NCI-H1092 (cell line): Measurements from ENCODE around the gene DNAJB8.

ENCODE experiments used
- DNase-seq: peaks from one replicate; lab custom pipeline; 2025; lab: John Stamatoyannopoulos, UW

The DNAJB8 gene

DNA sequence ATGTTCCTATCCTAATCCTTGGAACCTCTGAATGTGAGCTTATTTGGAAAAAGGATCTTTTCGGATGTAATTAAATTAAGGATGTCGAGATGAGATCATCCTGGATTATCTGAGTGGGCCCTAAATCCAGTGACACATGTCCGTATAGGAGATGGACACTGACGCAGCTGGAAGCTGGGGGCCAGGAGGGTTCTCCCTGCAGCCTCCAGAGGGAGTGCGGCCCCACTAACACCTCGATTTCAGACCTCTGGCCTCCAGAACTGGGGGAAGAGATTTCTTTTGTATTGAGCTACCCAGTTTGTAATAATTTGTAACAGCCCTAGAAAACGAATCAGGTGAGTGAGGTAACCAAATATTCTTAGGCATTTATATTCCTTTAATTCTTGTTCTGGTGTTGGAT, 2.5 kb downstream of the DNAJB8 start:
- DNase-seq: no peak

DNA sequence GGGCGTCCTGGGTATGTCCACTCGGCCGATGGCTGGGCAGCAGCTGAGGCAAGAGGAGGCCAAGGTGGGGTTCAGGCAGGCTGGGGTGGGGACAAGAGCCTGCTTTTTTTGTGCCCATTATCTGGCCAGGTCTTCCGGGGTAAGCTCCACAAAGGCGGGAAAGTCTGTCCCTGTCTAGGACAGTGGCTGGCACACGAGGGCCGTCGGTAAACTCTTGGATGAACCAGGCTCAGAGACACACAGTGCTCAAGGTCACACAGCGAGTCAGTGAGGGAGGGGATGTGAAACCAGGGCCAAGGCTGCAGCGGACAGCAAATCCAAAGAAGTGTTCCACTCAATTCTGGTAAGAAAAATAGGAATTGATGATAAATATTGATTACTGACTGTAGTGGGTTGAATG, 2.9 kb downstream of the DNAJB8 start:
- DNase-seq: no peak

DNA sequence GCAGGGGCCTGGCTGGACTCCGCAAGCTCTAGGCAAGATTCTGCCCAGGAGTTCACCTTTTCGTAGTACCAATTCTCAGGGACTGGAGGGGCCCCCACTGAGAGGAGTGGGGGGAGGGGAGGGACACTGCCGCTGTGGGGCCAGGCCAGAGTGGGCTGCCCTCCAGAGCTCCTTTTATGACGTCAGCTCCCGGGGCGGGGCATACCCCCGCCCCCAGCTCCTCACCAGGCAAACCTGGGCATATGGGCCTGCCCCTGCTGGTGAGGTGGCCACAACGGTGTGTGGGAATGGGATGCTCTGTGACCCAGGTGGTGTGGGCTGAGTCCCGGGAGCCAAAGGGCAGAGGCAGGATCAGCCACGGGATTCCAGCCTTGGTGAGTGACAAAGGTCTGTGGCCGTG, 3.3 kb downstream of the DNAJB8 start:
- DNase-seq: no peak

DNA sequence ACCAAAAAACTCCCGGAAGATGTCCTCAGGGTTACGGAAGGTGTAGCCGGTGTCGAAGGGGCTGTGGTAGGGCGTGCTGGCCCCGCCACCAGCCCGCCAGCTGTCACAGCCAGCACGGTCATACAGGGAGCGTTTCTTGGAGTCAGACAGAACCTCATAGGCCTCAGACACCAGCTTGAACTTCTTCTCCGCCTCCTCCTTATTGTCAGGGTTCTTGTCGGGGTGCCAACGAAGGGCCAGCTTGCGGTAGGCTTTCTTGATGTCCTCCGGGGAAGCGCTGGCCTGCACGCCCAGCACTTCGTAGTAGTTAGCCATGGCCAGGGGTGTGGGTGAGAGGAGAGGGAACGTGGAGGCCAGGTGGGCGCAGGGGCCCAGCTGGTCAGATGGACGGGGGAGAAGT, 3.8 kb downstream of the DNAJB8 start:
- no peak for DNase-seq

DNA sequence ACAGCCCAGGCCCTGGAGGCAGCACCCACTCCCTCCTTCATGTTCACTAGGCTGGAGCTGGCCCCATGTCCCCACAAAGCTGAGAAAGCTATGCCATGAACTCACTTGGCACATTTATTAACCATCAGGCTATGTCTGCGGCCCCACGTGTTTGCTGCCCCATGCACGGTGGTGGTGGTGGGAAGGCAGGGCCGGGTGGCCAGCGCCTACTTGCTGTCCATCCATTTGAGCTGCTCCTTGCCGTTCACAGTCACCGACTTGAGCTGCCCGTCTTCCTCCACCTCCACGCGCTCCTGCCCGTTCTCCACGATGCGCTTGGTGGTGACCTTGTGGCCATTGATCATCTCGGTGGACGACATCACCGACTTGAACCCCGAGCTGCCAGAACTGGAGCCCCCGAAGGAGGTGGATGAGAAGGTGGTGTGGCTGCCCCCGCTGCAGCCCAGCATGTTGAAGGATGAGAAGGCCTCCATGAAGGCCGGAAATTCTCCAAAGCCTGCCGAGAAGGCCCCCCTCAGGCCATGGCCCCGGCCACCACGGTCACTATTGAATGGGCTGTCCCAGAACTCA, 4.3 kb downstream of the DNAJB8 start:
- no peak for DNase-seq

DNA sequence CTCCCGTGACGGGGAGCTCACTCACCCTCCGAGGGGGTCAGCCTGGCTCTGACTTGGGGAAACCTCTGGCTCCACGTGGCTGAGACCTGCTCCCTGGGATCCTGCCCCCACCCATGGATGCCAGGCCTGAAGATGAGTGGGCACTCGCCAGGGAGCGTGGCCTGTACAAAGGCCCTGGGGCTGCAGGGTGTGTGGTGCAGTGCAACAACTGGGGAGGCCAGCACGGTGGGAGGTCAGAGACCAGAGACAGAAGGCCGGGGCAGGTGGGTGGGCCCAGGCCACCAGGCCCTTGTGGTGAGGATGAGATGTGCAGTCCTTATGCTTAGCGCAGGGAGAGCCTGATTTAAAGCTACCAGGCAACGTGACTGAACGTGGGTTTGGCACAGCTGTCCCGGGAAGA, 5.0 kb downstream of the DNAJB8 start:
- no peak for DNase-seq

DNA sequence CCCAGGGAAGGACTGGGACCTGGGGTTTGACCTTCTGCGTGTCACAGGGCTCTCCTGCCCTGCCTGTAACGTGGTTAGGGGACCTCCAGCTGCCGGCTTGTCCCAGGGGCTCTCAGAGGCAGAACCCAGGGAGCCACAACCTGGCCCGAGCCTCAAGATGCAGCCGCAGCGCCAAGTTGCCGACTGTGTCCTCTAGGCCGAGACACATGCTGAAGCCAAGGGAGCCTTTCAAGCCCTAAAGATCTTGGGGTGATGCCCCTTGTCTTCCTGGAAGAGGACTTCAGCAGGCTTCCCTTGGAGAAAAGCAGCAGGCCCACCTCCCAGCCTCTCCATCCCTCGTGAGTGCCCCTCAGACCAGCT, 7.2 kb downstream of the DNAJB8 start:
- no peak for DNase-seq

DNA sequence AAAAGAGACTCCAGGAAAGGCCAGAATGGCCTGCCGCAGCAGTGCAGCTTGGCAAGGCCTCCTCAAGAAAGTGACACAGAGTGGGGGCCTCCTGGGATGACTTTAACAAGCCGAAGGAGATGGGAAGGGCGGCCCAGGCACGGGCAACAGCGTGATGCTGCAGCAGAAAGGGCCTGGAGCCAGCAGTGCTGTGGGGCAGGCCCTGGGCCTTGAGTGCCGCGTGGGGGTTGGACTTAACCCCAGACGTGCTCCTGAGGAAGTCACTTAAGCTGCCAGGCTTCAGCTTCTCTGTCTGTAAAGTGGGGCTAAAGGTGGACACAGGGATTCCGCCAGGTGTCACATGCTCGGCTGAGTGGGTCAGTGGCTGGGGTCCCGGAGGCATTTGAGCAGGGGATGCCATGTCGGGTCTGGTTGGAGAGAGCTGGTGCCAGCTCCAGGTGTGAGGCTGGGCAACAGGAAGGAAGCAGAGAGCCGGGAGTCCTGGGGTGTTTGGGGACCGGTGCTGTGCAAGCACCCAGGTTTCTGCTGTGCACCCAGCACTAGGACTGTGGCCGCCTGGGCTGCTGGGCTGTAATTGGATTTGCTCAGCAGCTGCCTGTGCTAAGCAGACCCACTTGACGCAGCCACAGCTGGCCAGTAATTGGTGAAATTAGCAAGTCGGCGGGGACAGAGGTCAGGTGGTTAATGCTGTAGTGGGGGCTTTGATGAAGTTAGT, 7.8 kb downstream of the DNAJB8 start:
- DNase-seq: no peak

DNA sequence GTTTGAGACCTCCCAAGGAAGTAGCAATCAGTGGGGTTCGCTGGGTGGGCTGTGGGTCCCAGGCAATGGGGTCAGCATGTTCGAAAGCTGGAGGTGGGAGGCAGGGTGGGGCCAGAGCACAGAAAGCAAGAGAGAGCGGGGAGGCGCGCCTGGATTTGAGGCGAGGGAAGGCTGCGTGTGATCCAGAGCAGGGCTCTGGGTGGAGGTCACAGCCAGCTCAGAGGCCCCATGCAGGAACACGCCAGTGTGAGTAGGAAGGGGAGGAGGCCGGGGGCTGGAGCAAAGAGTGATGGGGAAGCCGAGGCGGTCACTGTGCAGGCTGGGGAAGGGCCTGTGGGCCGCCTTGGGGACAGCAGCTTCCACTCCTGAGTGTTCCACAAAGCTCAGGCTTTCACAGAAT, 8.8 kb downstream of the DNAJB8 start:
- no peak for DNase-seq

DNA sequence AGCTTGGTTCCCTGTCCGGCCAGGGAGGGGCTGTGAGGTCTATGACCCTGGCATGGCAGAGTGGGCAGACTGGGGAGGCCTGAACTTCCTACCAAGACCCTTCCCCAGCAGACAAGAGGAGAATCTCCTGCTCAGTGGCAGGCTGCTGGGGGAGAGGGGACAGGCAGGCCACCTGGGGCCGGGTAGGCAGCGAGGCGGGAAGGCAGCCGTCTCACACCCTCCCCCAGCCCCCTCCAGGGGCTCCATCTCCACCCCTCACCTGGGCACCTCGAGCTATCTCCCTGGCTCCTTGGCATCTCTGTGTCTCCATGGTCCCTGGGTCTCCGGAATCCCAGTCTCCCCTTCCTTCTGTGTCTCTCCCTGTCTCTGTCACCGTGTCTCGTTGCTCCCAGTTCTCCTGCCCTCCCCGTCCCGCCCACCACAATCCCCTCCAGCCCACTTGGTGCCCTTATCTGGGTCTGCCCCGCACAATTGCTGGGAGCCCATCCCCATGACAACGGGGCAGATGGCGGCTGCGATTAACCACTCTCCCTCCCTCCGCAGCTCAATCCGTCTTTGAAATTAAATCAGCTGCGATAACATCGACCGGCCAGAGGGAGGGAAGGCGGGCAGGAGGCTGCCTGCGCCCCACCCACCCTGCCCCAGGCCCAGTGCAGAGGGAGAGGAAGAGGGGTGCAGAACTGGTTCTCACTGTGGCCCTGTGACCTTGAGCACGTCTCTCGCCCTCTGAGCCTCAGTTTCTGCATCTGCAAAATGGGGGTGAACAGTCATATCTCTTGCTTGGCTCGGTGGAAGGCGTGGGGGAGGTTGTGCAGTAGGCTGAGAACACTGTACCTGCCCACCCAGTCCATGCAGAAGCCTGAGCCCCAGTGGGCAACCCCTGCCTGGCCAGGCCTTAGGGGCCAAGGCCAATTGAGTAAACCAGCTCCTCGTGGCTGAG, 9.6 kb downstream of the DNAJB8 start:
- no peak for DNase-seq

DNA sequence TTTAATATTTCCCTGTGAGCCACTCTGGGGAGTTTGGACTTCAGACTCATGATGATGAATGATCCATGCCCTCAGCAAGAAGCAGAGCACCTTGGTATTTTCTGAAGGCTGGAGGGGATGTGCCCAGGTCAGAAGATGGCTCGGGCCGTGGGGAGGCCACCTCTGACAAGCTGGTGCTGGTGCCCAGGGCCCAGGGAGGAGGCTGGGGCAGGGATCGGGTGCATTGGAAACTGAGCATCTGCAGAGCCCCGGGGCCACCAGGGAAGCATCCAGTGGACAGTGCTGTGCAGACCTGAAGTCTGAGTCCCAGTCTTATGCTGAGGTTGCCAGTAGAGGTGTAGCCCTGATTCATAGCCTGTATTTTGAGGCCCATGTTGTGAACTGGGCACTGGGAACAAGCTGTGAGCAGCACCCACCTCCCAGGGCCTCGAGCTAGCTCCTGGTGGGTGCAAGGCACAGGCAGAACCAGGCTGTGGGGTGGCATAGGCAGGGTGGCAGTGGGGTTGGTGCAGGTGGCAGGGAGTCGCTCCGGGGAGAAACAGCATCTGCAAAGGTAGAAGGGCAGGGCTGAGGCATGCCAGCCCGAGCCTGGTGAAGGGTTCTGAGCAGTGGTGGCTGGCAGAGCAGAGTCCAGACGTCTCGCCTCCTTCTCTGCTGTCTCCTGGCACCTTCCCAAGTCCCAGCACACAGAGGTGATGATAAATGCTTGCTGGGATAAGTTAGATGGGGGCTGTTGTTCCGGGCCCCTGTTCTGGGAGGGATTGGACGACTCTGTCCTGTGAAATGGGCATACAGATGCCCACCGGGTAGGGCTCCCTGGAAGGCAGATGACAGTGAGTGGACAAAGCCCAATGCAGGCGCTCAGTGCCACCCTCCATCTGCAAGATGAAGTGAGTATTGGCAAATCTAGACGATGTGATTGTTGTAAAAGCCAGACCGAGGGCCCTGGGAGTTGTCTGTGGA, 10.6 kb downstream of the DNAJB8 start:
- DNase-seq: no peak

DNA sequence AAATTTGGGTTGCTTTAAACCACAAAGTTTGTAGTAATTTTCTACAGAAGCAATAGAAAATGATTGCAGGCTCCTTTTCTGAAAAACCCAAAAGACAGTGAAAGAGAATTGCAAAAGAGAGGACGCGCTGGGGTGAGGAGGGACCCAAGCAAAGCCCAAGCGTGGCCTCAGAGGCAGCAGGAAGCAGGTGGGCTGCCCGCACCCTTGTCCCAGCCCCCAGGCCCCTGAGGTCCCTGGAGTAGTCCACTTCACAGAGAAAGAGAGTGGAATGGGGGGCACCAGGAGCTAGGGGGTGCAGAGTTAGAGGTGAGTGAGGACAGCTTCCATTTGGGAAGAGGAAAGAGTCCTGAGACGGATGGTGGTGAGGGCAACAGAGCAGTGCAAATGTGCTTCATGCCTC, 11.6 kb downstream of the DNAJB8 start:
- DNase-seq: no peak

DNA sequence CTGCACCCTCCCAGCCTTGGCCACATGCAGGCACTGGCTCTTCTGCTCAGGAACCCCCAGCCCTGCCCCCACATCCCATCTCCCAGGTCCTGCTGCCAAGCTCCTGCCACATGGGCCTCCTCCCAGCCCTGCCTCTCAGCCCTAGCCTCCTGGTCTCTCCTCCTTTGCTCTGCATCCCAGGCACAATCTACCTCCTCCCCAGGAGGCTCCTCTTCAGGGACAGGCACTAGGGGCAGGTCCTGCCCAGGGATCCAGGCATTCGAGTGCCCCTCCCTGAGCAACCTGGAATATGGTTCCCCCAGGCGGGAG, 12.4 kb downstream of the DNAJB8 start:
- DNase-seq: no peak

DNA sequence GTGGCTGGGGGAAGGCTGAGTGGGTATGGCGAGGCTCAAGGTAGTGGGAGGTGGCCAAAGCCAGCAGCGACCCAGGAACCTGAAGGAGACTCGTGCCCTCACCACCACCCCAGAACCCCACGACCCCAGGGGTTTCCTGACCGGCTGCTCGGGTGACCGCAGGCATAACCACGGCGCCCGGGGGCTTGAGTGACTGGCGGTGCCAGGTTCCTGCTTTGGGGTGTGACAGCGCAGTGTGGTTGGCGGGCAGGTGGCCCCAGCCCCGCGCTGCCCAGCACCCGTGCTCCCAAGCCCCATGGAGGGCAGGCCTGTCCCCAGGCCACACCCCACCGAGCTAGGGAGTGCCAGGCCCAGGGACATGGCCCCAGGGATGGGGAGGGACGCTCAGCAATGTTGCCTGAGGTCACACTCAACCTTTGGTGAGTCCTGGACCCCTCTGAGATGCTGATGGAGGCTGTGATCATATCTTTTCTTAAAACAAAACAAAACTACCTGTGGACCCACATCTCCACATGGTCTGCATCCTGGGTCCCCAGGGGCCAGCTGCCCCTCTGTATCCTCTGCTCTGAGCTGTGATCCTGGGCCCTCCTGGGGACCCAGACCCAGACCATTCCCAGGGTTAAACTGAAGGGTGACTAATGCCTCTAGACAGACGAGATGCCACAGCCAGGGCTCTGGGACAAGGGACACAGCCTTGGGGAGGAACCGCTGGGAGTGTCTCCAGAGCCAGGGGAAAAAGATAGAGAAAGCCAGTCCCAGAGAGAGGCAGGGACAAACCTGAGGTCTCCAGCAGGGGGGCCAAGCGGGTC, 13.0 kb downstream of the DNAJB8 start:
- DNase-seq: no peak

DNA sequence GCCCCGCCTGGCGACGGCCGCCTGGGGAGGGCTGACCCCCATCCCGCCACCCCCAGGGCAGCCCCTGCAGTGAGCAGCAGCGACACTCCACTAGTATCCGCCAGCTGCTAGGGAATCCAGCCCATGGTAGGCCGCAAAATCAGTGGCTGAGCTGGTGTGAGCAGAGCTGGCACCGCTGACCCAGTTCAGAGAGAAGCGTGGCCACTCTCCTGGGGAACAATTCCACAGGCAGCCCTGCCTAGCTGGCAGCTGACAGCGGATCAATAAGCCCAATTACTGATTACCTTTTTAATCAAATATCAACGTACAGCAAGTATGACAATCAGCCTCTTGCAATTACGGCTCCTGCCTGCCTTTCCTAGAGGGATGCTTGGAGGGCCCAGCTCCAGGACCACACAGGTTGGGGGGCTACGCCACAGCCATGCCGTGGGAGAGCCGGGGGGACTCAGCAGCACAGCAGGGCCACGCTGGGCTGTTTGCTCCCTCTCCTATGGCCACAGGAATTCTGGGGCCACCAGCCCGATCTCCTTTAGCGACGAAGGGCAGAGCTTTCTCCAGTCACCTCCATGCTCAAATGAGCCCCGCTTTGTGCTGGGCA, 13.9 kb downstream of the DNAJB8 start:
- DNase-seq: no peak

DNA sequence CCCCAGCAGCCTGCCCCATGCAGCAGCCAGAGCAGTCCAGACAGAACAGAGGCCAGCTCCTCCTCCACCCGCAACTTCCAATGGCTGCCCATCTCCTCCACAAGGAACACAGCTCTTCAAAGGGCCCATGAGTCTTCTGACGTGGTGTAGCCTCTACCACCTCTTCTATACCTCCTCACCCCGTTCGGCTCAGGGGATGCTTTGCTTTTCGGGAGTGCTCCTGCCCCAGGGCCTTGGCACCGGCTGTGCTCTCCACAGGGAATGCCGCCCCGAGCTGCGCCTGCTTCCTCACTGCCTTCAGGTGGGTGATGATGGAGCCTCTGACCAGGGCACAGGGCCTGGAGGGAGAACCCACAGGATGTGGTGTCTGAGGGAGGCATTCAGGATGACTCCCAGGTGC, 14.6 kb downstream of the DNAJB8 start:
- DNase-seq: no peak

DNA sequence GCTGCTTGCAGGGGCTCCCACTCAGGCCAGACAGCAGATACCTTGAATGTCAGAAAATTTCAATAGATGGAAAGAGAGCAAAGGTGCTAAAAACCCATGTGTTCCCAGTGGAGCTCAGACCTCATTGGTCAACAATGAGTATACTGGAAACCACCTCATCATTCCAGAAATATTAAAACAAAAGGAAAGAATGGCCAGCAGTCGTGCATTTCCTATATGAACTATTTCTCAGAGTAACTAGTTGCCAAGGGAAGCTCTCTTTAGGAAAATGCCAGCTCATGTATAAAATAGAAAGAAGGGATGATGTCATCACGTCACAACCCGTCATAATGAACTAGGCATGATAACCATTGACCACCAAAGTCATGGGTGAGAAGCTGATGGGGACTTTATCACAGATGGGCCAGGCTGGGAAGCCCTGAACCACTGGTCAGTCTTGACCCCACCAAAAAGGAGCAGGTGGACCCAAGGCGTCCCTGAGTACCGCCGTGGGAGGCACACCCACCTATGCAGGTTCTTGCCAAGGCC, 17.5 kb downstream of the DNAJB8 start:
- DNase-seq: no peak

DNA sequence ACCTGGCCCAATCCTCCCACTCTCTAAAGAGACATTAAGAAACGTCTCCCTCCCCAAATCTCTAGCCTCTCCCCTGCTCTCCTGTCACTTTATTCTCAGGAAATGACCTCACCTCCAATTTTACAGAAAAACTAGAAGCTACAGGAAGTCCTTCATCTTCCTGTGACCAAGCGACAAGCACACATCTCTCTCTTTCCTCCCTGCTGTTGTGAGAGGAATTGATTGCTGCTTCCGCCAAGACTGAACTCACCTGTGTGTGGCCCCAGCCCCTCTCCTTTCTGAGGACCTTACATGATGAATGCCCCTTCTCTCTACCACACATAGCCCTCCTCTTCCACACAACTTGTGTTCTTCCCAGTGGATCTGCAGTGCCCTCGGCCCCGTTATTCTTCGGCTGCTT, 18.2 kb downstream of the DNAJB8 start:
- DNase-seq: no peak

DNA sequence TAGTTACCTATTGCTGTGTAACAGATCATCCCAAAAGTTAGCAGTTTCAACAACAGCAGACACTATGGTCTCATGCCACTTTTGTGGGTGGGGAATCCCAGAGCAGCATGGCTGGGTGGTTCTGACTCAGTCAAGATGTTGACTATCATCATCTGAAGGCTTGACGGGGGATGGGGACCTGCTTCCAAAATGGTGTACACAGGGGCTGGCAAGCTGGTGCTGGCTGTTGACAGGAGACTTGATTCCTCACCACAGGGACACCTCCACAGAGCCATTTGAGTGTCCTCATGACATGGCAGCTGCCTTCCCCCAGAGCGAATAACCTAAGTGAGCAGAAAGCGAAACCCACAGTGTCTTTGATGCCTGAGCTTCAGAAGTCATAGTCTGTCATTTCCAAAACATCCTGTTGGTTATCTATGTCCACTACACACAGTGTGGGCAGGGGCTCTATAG, 19.1 kb downstream of the DNAJB8 start:
- DNase-seq: no peak

DNA sequence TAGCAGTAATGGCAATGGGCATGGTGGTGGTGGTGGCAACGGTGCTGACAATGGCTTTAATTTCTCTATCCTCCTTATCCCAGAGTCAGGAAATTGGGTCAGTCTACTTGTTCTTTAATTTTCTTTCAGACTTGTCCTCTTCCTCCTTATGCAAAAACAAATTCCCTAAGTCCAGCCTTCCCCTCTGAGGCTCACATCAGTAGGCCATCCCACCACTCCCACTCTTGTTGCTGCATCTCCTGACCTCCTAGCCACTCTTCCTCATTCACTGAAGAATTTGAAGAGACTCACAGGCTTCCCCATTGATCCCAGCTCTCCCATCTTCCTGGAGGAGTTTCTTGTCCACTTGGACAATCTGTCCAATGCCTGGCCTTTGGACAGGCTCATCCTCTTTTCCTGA, 19.9 kb downstream of the DNAJB8 start:
- DNase-seq: no peak

DNA sequence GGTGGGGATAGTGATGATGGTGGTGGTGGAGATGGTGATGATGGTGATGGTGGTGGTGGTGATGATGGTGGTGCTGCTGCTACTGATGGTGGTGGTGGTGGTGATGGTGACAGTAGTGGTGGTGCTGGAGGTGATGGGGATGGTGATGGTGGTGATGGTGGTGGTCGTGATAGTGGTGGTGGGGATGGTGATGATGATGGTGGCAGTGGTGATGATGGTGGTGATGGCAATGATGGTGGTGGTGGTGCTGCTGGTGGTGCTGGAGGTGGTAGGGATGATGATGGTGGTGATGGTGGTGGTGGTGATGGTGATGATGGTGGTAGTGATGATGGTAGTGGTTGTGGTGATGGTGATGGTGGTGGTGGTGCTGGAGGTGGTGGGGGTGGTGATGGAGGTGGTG, 21.3 kb downstream of the DNAJB8 start:
- DNase-seq: no peak
